GM06990 (cell line): Measurements from ENCODE around the gene TRIP6.

ENCODE experiments used
- DNase-seq: peaks from one replicate; pipeline ENCODE4 v3.0.0-alpha.2; 2011; ENCODE audit not compliant: insufficient read length; ENCODE audit errors: extremely low read depth
- H3K27me3 ChIP-seq: replicated peaks from 2 replicates; pipeline ENCODE4 v1.6.0; 2011; ENCODE audit warnings: low read length; ENCODE audit not compliant: control insufficient read depth, insufficient read depth
- H3K36me3 ChIP-seq: 2 replicates; pipeline ENCODE4 v1.5.1; 2011; ENCODE audit warnings: low read length; ENCODE audit not compliant: control insufficient read depth, insufficient read depth
- H3K4me3 ChIP-seq: replicated peaks from 2 replicates; pipeline ENCODE4 v1.5.1; 2011; ENCODE audit warnings: low read depth, mild to moderate bottlenecking, control low read depth, low read length
- TF ChIP-seq, protein P1 (sequence below): IDR thresholded peaks from 2 replicates; pipeline ENCODE4 v1.5.1; 2011; ENCODE audit warnings: low read length, control low read depth, mild to moderate bottlenecking, inconsistent platforms; ENCODE audit not compliant: insufficient read depth, poor library complexity, severe bottlenecking

The TRIP6 gene

DNA sequence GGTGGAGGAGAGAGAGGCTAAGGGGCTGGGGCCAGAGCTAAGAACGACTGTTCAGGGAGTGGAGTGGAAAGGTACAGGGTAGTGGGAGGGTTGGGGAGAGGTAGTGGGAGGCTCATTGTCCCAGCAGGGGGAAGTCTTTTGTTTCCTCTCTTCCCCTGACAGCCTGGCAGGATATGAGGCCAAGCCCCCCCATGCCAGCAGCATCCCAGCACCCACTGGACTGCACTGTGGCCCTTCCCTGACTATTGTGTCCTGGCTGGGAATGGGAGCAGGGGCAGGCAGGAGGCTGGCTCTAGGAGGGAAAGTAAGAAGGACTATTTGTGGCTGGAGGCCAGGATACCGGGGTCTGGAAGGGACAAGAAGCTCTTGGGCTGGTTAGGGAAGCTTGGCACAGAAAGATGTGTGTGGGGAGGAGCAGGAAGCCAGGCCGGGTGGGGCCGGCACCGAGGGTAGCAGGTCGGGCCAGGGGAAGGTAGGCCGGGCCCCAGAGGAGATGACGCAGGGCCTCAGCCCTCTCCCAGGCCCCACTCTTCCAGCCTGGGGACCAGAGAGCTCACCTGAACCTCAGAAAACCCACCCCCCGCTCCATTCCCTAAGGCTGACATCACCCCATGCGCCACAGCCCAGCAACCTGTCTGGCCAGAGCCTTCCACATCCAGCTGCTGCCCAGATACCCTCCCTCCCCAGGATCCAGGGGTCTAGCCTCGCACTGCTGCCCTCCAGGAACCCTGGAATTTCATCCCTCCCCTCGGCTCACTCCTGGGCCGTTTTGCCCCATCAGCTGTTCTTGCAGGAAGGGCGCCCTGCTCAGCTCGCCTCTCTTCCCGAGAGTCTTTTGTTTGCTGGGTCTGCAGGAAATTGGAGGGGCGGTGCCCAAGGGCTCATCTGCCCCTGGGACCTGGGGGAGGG, 31.0 kb upstream of the TRIP6 start:
- no peaks in the 10 kb centered on the region for H3K27me3 ChIP-seq
- no peak overlapping the region for H3K4me3 ChIP-seq
- DNase-seq, result no peak
- H3K36me3 ChIP-seq, result no peaks in the 10 kb centered on the region
- TF ChIP-seq, protein P1, sequence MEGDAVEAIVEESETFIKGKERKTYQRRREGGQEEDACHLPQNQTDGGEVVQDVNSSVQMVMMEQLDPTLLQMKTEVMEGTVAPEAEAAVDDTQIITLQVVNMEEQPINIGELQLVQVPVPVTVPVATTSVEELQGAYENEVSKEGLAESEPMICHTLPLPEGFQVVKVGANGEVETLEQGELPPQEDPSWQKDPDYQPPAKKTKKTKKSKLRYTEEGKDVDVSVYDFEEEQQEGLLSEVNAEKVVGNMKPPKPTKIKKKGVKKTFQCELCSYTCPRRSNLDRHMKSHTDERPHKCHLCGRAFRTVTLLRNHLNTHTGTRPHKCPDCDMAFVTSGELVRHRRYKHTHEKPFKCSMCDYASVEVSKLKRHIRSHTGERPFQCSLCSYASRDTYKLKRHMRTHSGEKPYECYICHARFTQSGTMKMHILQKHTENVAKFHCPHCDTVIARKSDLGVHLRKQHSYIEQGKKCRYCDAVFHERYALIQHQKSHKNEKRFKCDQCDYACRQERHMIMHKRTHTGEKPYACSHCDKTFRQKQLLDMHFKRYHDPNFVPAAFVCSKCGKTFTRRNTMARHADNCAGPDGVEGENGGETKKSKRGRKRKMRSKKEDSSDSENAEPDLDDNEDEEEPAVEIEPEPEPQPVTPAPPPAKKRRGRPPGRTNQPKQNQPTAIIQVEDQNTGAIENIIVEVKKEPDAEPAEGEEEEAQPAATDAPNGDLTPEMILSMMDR, result no peak

DNA sequence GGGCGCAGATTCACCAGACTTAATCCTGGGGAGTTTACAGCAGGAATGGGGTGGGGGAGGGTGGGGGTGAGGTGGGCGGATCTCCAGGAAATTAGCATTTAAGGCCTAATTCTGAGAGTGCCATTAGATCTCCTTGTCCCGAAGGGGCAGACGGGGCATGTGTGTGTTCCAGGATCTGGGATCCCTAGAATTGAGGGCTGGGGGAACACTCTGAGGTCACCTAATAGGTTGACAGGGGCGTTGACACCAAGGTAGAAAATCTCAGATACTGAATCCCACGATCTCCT, 30.4 kb upstream of the TRIP6 start:
- TF ChIP-seq, protein P1, result no peak
- H3K4me3 ChIP-seq, result peak overlapping the region; percentile 54
- no peaks in the 10 kb centered on the region for H3K27me3 ChIP-seq
- DNase-seq, result no peak
- H3K36me3 ChIP-seq, result no peaks in the 10 kb centered on the region

DNA sequence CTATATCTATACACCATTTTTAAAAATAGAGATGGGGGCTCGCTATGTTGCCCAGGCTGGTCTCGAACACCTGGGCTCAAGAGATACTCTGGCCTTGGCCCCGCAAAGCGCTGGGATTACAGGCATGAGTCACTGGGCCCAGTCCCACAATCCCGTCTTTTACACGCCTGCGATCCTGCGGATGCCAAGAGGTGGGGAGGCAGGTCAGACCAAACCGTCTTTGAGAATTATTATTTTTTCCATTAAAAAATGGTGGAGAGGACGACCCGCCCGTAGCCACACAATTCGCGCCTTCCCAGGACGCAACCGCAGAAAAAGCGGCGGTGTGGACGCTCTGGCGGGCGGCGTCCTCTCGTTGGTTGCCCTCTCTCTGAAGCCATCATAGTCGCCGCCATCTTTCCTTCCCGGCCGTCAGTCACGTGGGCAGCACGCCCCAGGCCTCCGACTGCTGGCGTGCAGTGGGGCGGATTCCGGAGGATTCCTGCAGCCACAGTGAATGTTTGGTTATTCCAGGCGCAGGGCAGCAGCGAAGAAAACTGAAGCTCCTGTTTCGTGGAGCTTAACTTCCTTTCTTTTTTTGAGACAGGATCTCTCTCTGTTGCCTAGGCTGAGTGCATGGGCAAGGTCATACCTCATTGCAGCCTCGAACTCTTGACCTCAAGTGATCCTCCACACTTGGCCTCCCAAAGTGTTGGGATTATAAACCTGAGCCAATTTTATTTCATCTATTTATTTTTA, 29.9 kb upstream of the TRIP6 start:
- TF ChIP-seq, protein P1, result no peak
- peak overlapping the region; percentile 54 for H3K4me3 ChIP-seq
- no peaks in the 10 kb centered on the region for H3K27me3 ChIP-seq
- no peaks in the 10 kb centered on the region for H3K36me3 ChIP-seq
- DNase-seq, result peak; percentile 75

DNA sequence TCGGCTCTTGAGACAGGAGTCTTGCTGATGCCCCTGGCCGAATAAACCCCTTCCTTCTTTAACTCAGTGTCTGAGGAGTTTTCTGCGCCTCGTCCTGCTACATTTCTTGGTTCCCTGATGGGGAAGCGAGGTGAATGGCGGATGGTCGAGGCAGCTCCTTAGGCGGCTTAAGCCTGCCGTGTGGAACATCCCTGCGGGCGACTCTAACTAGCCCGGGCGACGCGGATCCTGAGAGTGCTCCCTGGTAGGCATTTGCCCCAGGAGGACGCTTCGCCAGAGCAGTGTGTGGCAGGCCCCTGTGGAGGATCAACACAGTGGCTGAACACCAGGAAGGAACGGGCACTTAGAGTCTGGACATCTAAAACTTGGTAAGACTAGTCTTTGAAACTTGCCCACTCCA, 27.8 kb upstream of the TRIP6 start:
- H3K27me3 ChIP-seq, result no peaks in the 10 kb centered on the region
- TF ChIP-seq, protein P1, result no peak
- no peak for DNase-seq
- H3K36me3 ChIP-seq, result no peaks in the 10 kb centered on the region
- H3K4me3 ChIP-seq, result no peak overlapping the region

DNA sequence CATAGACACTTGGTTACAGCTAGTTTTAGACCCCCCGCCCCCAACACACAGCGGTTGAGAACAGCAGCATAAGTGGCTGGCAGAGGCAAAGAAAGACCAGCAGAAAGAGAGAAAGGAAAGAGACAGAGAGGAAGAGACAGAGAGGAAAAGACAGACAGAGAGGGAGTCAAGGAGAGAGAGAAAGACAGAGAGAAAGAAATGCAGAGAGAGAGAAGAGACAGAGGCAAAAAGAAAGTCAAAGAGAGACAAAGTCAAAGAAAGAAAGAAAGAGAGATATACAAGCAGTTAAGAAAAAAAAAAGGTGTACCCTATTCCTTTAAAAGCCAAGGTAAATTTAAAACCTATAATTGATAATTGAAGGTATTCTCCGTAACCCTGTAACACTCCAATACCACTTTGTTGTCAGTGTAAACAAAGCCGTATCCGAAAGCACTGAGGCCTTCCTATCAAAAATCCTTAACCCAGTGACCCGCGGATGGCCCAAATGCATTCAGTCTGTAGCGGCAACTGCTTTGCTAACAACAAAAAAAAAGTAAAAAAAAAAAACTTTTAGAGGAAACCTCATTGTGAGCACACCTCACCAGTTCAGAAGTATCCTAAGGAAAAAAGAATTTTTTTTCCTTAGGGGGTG, 26.6 kb upstream of the TRIP6 start:
- H3K36me3 ChIP-seq, result no peaks in the 10 kb centered on the region
- TF ChIP-seq, protein P1, result no peak
- H3K4me3 ChIP-seq, result no peak overlapping the region
- no peaks in the 10 kb centered on the region for H3K27me3 ChIP-seq
- no peak for DNase-seq
